NOMO-1 treated with dmso at 0.1 percent for 144 hours (cell line): ENCODE data around the gene CAGE1.

Source experiments
- DNase-seq: peaks from one replicate; lab custom pipeline; 2025; ENCODE audit not compliant: unreplicated experiment; lab: John Stamatoyannopoulos, UW

Gene CAGE1

DNA sequence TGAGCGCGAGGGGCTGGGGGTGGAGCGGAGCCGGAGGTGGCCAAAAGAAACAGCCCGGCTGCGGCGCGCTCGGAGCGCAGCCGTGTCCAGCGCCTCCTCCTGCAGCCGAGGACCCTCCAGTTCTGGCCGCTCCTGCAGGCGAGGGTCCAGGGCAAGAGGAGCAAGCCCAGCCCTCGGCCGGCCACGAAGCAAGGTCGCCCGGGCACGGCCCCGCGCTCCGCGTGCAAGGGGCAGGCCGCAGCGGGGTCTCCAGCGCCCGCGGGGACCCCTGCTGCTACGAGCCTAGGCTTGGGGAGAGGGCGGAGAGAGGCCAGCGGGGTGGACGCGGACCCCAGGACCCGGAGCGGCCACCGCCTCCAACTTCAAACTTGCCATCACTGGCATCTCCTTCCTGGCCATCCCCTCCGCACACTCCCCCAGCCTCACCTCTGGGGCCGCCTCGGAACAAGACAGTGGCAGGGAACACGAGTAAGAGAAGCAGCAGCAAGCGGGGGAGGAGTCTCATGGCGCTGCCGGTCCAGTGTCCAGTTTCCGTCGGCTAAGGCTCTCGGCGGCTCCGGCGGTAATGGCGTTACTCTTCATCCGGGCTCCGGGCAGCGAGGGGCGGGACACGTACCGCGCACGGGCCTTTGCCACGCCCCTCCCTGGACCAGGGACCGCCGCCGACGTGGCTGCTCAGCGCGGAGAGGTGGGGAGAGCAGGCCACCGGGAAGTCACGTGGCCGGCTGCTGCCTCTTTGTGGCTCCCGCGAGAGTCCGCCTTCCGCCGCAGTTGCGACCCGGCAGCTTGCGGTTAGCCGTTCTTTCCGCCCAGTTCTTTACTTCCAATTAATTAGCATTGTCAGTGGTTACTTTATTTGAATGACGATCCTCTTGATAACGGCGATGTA is 76.7 kb downstream of the CAGE1 start, which contains the start of gene SSR1:
TSS of gene SSR1 (minus strand) at position 584 of the 889 bp plus-strand sequence. CDS start at position 505, 79 bp downstream.
- DNase-seq, result peak; percentile 98

DNA sequence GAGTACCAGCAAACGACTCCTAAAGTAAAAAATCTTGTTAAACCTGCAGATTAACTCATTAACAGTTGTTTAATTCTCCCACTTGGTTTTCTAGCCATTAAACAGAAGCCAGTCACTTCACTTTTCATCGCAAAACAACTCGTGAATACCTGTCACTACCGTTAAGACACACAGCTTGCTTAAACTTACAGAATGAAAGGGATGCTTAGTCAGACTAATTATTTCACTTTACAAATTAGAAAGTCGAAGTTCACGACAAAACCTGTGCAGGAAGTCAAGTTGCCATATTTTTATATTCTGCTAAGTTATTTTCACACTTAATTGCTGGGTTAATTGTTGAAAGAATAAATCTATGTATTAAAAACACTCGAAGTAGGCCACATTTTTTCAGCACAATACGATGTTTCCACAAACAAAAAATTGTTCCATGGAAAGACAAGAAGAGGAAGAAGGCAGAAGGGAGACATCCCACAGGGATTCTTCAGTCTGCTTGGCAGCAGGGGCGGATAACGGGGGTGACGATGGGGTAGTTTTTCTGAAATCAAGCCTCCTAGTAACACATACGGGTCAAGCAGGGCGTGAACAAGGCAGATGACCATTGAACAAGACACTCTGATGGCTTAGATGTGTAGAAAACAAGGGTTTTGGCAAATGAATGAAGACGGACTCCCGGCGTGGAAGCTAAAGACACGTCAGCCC is 77.5 kb downstream of the CAGE1 start:
- no peak for DNase-seq

DNA sequence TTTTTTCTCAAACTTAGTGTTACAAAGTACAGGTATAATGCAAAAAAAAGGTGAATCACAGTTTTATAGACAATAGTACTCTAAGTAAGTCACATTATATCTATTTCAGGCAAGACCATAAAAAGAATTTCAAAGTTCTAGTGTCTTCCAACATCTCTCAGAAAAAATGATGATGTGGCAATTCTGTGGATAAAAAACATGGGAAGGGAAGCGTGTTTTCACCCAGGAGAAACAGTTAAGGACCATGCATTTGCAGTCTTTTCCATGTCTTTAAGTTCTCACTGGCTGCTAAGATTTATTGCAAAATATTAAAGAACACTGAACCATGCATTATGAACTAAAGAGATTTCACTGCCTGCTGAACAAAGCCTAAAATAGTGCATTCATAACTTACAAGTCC is 78.4 kb downstream of the CAGE1 start:
- no peak for DNase-seq

DNA sequence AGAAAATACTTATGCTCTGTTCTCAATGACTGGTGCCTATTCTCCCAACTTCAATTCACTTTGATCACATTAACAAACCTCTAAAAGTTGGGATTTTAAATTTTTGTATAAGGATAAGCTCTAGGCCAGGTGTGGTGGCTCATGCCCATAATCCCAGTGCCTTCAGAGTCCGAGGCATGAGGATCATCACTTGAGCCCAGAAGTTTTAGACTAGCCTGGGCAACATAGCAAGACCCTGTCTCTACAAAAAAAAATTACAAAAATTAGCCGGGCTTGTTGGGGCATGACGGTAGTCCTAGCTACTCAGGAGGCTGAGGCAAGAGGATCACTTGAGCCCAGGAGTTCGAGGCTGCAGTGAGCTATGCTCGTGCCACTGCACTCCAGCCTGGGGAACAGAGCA is 80.5 kb downstream of the CAGE1 start:
- no peak for DNase-seq

DNA sequence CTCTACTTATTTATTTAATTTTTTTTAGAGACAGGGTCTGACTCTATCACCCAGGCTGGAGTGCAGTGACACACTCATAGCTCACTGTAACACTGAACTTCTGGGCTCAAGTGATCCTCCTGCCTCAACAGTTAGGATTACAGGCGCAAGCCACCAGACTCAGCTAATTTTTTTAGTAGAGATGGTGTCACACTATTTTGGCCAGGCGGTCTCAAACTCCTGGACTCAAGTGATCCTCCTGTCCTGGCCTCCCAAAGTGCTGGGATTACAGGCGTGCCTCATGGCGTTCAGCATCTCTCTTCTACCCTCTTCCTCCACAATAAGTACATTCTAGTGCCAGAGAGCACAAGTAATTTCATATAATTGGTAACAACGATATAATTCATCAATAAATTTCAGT is 82.0 kb downstream of the CAGE1 start:
- DNase-seq, result no peak

DNA sequence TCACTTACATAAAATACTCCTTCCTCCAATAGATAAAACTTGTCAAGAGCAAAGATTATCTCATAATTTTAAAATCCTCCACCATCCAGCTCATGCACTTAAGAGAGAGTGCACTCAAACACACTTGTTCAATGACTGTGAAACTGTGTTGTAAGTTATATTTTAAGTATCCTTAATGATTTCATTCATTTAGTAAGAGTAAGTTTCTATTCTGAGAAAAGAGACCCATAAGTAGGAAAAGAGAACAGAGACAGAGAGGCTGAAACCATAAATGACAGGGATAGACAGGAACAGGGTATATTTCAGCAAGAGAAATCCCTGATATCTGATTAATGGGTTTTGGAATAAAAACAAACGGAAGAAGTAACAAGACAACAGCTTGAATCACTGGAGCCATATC is 84.7 kb downstream of the CAGE1 start:
- DNase-seq, result no peak

DNA sequence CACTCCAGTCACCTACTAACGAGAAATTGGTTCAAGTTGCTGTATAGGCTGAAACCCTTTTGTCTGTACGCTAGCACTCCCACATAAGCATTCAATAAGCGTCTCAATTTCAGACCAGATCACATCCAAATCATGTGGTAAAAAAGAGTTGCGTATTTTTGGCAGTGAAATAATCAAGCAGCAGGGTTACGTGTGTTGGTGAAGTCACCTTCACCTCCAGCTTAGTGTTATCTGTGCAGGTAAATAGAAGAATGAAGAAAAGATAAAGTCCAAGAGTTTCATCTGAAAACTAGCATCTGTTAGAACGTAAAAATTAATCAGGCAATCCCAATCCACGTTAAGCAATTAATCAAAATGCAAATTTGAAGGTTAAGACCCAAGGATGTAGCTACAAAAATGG is 87.8 kb downstream of the CAGE1 start:
- no peak for DNase-seq

DNA sequence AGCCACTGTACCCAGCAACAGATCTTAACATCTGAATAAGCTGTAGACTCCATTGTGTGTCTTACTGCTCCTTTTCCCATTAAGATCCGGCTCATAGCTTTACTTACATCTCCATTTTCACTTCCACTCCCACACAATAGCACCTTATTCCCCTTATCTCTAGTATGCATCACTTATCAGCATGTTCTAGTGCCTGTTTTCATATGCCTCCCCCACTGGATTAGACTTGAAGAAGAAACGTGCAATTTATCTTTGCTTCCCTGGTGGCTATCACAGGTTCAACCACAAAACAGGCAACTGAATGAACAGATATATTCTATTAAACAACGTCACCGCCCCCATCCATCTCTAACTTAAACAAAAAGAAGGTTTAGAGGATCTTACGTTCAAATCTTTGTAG is 88.6 kb downstream of the CAGE1 start:
- no peak for DNase-seq

DNA sequence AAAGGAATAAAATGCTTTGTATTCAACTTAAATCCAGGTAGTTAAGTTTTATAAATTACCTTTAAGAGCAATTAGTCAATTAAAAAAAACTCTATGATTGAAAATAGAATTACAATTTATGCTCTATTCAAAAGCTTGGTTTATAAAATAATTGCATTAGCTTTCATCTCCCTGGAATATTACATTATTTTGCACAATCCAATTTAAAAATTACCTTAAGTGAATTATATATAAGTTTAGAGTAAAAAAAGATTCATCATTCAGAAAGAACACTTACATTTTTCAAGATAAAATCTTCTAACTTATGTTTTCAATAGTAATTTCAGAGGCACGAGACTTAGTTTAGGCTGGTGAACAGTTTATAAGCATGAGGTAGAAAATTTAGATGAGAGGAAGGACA is 91.4 kb downstream of the CAGE1 start:
- no peak for DNase-seq

DNA sequence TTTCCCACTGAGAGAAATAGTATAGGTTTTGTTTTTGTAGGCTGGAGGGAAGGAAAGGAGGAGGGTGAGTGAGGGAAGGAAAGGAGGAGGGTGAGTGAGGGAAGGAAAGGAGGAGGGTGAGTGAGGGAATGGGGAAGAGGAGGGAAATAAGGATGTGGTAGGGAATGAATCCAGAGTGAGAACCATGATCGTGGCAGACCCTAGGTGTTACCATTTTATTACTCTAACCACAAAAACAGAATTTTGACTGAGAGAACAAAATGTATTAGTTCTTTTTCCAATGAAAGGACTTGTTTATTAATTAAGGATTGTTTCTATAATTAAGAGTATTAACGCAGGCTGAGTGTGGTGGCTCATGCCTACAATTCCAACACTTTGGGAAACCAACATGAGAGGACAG is 92.9 kb downstream of the CAGE1 start:
- DNase-seq, result no peak

DNA sequence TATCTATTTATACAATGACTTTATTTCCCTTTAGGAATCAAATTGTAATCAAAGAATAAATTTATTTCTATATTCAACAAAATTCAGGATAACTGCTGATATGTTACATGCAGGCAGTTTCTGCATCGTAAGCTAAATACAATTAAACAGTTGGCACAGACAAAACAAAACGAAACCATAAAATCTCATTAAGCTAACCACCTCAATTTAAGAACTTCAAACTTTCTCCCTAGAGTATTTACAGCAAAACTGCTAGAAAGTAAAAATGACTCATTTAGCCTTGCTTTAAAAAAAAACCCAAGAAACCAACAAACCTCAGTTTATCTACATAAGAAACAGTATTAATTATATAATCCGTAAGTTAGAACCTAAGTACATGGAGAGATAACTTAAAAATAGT is 93.6 kb downstream of the CAGE1 start:
- no peak for DNase-seq

DNA sequence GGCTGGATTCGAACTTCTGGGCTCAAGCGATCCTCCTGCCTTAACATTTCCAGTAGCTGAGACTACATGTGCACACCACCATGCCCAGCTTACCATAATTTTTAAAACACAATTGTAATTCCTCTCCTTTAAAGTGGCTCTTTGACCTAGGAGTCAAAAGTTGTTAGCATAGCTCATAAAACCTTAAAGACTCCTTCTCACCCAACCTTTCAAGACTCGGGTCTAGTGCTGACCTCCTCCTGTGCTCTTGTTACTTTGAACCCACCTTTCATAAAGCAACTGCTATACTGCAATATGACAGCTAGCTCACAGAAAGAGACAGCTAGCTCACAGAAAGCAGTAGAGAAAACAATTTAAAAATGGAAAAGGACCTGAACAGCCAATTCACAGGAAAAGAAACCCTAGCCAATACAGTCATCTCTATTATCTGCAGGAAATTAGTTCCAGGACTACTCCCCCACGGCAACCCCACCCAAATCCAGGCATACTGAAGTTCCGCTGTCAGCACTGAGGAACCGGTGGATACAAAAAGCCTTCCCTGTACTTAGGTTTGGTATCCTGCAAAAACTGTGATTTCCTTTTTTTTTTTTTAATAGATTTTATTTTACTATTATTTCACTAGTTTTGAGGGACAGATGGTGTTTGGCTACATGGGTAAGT is 96.8 kb downstream of the CAGE1 start:
- DNase-seq, result no peak

DNA sequence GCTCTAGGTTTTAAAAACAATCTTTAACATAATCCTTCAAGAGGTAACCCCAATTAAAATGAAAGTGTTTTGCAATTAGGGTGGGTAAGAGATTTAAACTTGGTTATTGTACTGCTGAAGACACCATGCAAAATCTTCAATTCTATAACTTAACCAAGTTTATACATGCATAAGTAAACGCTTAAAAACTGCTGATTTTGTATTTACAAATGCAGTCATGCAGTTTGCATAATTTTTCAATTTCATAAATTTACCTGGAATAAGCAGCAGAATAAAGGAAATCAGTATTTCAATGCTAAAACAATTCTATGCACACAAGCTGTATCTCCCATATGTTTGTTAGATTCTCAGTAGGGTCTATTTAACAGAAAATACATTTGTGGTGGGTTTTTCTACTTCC is 99.5 kb downstream of the CAGE1 start:
- no peak for DNase-seq

DNA sequence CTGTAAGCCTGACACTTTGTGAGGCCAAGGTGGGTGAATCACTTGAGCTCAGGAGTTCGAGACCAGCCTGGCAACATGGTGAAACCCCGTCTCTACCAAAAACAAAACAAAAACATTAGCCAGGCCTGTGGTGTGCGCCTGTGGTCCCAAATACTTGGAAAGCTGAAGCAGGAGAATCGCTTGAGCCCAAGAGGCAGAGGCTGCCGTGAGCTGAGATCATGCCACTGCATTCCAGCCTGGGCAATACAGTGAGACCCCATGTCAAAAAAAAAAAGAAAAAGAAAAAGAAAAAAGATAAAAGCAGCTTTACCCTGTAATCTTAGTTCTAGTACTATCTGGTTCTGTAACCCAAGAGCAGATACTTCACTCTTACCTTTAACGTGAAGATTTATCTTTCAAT is 104.1 kb downstream of the CAGE1 start:
- no peak for DNase-seq

DNA sequence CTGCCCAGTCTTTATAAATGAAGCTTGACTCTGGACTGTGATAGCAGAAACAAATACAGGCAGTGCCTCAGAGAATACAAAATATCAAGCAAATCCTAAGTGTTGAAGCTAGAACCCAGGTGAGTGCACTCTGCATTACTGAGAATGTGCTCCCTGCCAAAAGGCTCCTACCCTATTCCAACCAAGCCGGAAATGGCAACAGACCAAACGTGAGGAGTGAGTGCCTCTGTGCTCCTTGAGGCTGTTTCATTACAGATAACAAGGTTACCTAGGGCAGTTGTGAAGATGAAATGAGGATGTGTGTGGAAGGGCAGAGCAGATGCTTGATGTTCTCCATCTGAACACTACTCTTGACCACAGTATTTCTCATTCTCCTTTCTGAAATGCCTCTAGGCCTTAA is 105.9 kb downstream of the CAGE1 start:
- no peak for DNase-seq

DNA sequence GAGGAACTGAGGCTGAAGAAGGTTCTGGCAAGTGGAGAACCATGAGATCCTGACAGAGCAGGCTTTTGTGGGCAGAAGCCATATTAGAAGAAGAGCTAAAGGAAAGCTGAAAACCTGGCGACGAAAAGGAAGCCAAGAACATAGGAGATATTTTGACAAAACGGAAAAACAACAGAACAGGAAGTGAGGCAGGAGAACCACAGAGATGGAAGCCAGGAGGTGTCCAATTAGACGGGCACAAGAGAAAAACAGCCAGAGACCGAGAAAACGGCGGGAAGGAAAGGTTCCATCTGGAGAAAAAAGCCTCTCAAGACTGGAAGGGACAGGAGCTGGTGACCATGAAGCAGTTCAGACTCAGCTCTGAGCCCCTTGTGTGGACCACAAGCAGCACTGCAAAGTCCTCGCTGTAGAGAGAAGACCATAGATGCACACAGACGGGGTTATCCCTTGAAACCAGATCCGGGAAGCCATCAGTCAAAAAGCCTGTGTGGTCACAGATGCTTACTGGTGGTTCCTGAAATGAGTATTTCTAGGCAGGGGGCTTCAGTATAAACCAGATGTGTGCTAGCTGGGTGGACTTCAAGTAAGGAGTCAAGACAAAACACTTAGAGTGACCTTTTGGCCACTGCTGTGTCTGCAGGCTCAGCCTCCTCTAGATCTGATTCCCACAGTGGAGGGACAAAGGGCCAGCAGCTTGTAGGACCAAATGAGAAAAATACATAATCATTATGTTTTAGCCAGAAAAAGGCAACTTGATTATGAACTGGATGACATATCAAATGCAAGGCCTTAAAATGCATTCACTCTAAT is 107.2 kb downstream of the CAGE1 start:
- no peak for DNase-seq
